GM21367 (cell line): ENCODE results near the gene EIF3CL.
"Not testable (repeated sequence)": the region's sequence is repeated elsewhere in the genome, so short reads cannot be mapped to it uniquely, and the experiment has no call there.

ENCODE experiments used
- ATAC-seq: cut with Tn5 transposase; IDR thresholded peaks from one replicate; pipeline ENCODE4 v1.9.1; 2021; ENCODE audit not compliant: unreplicated experiment

EIF3CL gene

DNA sequence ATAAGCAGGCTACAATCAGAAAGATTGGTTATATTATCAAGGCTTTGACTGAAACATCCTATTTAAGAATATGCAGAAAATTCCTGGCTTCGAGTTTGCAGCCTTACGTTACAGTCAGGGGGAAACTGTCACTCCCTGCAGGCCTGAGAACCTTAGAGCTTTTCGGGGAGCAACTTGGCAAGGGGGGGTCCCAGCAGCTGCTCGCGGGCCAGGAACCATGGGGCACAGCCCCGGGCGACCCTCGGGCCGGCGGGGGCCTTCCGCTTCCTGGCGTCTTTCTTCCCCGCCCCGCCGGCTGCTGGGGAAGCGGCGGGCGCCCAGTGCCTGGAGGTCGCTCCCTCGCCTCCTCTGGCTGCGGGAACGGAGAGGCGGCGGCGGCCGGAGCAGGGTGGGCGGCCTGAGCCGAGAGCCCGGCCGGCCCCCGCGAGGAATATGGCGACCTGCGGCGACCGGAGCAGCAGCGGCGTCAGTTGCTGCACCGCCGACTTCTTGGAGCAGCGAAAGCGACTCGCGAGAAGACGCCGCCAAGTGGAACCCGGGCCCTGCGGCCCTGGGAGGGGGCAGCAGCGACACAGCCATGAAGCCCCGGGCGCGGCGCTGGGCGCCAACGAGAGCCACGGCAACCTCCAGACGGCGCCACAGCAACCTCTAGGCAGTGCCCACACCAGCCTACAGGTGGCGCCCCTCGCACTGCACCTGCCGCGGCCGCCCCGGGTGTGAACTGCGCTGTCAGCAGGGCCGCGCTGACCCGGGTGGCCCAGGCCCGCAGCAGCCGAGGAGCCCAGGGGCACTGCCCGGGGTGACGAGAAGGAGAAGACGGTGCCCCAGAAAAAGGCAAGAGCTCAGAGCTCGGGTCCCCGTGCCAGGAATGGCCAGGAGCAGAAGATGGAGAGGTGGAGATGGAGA lies 39.1 kb downstream of the EIF3CL start:
- ATAC-seq: peak; percentile 75

DNA sequence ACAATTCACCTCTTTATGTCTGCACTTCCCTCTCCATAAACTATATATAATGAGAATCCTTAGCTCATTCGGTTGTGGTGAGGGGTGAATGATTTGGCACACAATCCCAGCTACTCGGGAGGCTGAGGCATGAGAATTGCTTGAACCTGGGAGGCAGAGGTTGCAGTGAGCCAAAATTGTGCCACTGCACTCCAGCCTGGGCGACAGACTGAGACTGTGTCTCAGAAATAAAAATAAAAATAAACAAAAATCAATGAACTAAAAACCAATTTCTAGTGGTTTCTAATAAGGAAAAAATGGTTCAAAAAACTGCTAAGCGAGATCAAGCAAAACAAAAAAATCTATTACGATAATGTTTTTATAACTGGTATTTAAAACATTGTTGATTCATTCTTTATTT lies 40.2 kb downstream of the EIF3CL start, which contains the start of gene NPIPB6:
Gene NPIPB6 (minus strand): TSS at position 101 of the 400 bp plus-strand sequence. CDS start 686 bp downstream, outside the sequence.
- not testable (repeated sequence) for ATAC-seq

DNA sequence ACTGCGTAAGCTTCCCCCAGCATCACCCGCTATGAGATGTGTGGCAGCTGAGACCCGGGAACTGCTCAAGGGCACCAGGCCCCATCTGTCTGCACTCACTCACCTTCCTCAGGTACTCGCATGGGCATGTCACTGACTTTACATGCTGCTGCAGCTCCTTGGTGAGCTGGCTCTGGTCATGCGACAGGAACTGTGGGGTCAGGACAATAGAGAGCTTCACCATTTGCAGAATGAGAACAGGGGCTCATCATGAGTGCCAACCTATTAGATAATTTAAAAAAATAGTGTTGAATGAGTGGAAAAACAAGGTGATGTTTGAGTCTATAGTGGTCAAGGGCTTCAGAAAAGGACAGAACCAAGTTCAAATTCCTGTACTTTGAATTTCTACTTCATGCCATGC lies 41.0 kb downstream of the EIF3CL start:
- ATAC-seq: not testable (repeated sequence)

DNA sequence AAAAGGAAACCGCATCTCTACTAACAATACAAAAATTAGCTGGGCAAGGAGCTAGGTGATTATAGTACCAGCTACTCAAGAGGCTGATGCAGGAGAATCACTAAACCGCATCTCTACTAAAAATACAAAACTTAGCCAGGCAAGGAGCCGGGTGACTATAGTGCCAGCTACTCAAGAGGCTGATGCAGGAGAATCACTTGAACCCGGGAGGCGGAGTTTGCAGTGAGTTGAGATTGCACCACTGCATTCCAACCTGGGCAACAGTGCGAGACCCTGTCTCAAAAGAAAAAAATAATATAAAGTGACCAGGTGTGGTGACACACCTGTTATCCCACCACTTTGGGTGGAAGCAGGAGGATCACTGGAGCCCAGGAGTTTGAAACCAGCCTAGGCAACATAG lies 65.4 kb downstream of the EIF3CL start:
- not testable (repeated sequence) for ATAC-seq

DNA sequence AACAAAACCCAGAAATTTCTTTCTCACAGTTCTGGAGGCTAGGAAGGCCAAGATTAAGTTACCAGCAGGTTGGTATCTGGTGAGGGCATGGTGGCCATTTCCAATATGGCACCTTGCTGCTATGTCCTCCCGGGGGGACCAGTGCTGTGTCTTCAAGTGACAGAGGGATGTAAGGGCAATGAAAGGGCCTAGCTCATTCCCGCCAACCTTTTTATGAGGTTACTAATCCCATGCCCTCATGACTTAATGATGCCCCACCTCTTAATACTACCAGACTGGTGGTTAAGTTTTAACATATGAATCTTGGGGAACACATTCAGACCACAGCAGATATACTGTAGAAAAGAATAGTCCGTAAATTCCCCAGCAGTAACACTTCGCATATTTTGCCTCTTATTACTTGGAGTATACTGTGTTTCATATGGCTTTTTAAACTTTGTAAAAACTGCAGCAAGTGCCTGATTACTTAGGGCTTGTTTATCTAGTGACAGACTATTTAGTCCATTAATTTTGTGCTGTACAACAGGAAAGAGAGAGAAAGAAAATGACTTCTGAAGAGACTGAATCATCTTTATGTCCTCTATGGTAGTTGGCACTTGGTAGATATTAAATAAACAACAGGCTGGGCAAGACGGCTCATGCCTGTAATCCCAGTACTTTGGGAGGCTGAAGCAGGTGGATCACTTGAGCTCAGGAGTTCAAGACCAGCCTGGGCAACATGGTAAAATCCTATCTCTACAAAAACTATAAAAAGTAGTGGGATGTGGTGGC lies 66.5 kb downstream of the EIF3CL start:
- ATAC-seq: not testable (repeated sequence)

DNA sequence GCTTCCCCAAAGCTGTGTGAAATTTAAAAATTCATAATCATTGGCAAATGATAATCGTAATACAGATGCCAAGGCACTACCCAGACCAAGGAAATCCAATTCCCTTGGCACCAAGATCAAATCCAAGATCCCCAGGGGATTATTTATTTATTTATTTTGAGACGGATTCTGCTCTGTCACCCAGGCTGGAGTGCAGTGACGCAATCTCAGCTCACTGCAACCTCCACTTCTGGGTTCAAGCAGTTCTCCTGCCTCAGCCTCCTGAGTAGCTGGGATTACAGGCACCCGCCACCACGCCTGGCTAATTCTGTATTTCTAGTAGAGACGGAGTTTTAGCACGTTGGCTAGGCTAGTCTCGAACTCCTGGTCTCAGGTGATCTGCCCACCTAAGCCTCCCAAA lies 68.0 kb downstream of the EIF3CL start:
- not testable (repeated sequence) for ATAC-seq

DNA sequence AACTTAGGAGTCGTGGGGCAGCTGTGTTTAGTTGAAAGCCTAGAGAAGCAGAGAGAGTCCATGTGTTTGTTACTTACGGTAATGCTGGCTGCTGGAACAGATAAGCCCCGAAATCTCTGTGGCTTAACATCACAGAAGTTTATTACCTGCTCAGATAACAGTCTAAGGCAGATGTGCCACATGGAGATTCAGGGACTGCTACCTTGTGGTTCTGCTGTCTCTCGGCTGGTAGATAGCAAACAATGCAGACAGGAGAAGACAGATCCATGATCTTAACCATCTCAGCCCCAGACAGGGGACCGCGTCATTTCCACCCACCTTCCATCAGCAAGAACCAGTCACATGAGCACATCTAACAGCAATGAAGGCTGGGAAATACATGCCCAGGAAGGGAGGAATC lies 71.0 kb downstream of the EIF3CL start:
- not testable (repeated sequence) for ATAC-seq

DNA sequence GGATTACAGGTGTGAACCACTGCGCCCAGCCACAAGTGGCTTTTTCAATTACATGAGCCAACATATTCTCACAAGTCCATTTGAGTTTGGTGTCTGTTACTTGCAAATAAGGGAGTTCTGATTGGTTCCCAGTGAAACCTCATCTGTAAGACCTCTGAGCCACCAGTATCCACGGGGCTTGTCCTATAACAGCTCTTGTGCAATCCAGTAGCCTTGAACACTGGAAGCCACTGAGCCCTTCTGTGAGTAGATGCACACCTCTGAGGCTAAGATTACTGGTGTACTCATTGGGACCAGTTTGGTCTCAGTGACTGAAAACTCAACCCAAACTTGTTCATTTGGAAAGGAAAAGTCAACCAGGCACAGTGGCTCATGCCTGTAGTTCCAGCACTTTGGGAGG lies 72.7 kb downstream of the EIF3CL start:
- not testable (repeated sequence) for ATAC-seq

DNA sequence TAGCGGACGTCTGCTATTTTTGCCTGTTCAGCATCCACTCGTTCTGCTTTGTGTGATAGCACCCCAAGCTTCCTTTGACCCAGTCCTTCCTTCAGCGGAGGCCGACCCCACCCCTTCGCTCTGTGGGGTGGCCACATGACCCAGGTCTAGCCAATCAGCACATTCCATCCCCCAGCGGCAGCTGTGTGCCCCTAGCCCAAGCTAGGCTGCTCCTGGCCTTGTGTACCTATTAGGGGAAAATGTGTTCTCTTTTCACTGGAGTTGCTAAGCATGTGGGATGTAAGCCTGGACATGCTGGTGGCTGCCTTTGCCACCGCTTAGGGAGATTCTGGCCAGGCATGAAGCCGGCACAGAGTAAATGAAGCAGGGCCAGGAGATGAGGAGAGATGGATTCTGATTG lies 73.4 kb downstream of the EIF3CL start:
- not testable (repeated sequence) for ATAC-seq
